Activated naive CD8-positive, alpha-beta T cell (primary cell): ENCODE measurements around the gene ZZZ3.
"Not testable (repeated sequence)": the region's sequence is repeated elsewhere in the genome, so short reads cannot be mapped to it uniquely, and the experiment has no call there.

Source experiments
- H3K27ac Mint-ChIP-seq: one replicate; pipeline ENCODE4 v1.8.0; 2021; ENCODE audit warnings: mixed read lengths
- H3K27me3 Mint-ChIP-seq: one replicate; pipeline ENCODE4 v1.8.0; 2021; ENCODE audit warnings: mixed read lengths
- H3K36me3 Mint-ChIP-seq: one replicate; pipeline ENCODE4 v1.8.0; 2021; ENCODE audit warnings: mixed read lengths
- H3K4me1 Mint-ChIP-seq: one replicate; pipeline ENCODE4 v1.8.0; 2021; ENCODE audit warnings: low read depth, mixed read lengths
- H3K4me3 Mint-ChIP-seq: one replicate; pipeline ENCODE4 v1.8.0; 2021; ENCODE audit warnings: mild to moderate bottlenecking, mixed read lengths
- H3K9me3 Mint-ChIP-seq: one replicate; pipeline ENCODE4 v1.8.0; 2021; ENCODE audit warnings: low read depth, mixed read lengths

Gene ZZZ3

GRCh38 chr1:77652268-77652667, 30.2 kb downstream of the ZZZ3 start:
- Mint-ChIP-seq H3K4me1 (peaks cover 36% of the 10 kb centered on the region), H3K36me3 (peaks cover 32% of the 10 kb centered on the region), H3K27ac (no peak overlapping the region), H3K4me3 (no peak overlapping the region), H3K27me3 (no peaks in the 10 kb centered on the region), H3K9me3 (peaks cover 13% of the 10 kb centered on the region)

DNA sequence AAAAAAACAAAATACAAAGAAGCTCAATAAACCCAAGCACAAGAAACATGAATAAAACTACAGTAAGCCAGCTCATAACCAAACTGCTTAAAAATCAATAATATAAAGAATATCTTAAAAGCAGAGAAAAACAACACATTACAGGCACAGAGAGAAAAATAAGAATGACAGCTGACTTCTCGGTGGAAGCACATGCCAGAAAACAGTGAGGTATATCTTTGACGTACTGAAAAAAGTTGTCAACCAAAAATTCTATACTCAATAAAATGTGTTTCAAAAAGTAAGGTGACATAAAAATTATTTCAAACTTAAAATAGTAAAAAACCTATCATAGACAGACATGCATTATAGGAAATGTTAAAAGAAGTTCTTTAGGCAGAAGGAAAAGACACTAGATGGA, 33.3 kb downstream of the ZZZ3 start:
- H3K36me3 Mint-ChIP-seq: peaks cover 39% of the 10 kb centered on the region

DNA sequence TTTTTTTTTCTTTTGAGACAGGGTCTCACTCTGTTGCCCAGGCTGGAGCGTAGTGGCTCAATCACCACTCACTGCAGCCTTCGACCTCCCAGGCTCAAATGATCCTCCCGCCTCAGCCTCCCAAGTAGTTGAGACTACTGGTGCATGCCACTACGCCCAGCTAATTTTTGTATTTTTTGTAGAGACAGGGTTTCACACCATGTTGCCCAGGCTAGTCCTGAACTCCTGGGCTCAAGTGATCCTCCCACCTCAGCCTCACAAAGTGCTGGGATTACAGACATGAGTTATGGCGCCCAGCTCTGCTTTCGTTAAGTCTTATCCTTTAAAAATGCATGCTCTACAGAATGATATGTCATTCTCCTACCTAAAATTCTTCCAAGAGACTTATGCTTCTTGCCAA, 36.2 kb downstream of the ZZZ3 start:
- Mint-ChIP-seq H3K36me3 (peaks cover 30% of the 10 kb centered on the region), H3K9me3 (peaks cover 10% of the 10 kb centered on the region), H3K4me1 (peaks cover 27% of the 10 kb centered on the region)
- not testable (repeated sequence) for H3K27ac Mint-ChIP-seq, H3K27me3 Mint-ChIP-seq, H3K4me3 Mint-ChIP-seq

More for the DNA sequence above, 33.3 kb downstream of the ZZZ3 start:
- Mint-ChIP-seq H3K9me3 (peaks cover 13% of the 10 kb centered on the region), H3K4me3 (no peak overlapping the region), H3K27ac (no peak overlapping the region), H3K4me1 (peaks cover 31% of the 10 kb centered on the region), H3K27me3 (no peaks in the 10 kb centered on the region)

GRCh38 chr1:77643456-77643855, 39.0 kb downstream of the ZZZ3 start:
- Mint-ChIP-seq H3K27me3 (no peaks in the 10 kb centered on the region), H3K36me3 (peaks cover 27% of the 10 kb centered on the region), H3K27ac (no peak overlapping the region), H3K9me3 (peaks cover 2% of the 10 kb centered on the region), H3K4me3 (no peak overlapping the region), H3K4me1 (peaks cover 32% of the 10 kb centered on the region)

DNA sequence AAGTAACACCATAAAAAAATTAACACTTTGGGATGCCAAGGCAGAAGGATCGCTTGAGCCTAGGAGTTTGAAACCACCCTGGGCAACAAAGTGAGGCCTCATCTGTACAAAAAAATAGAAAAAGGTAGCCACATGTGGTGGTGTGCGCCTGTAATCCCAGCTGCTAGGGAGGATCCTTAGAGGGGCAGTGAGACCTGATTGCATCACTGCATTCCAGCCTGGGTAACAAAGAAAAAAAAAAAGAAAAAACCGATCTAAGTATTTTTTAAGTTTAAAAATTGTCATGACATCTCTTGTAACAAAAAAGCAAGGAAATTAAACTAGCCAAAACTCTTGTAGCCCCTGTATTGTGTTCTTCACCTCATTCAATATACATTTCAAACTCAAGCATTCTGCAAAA, 39.5 kb downstream of the ZZZ3 start:
- Mint-ChIP-seq H3K4me1 (peaks cover 33% of the 10 kb centered on the region), H3K27ac (no peak overlapping the region), H3K36me3 (peaks cover 27% of the 10 kb centered on the region), H3K4me3 (no peak overlapping the region), H3K9me3 (no peaks in the 10 kb centered on the region), H3K27me3 (no peaks in the 10 kb centered on the region)

DNA sequence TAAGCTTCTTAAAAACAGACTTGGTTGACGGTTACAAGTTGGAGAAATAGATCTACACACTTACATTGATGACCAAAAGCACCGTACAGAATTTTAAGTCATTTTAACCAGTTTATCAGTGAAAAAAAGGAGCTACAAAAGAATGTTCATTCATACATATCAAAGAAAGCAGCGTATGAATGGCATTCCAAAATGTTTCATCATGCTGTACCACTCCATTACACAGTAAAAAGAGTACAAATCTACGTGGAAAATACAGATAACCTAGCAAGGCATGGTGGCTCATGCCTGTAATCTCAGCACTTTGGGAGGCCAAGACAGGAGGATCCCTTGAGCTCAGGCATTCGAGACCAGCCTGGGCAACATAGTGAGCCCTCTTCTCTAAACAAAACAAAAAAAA, 40.3 kb downstream of the ZZZ3 start:
- Mint-ChIP-seq H3K36me3 (peaks cover 27% of the 10 kb centered on the region), H3K4me3 (no peak overlapping the region), H3K9me3 (no peaks in the 10 kb centered on the region), H3K4me1 (peaks cover 33% of the 10 kb centered on the region), H3K27me3 (no peaks in the 10 kb centered on the region), H3K27ac (no peak overlapping the region)

- Mint-ChIP-seq H3K27ac (no peak overlapping the region), H3K9me3 (no peaks in the 10 kb centered on the region)
Observed at GRCh38 chr1:77639557-77640069, 42.8 kb downstream of the ZZZ3 start.

GRCh38 chr1:77639056-77639455, 43.4 kb downstream of the ZZZ3 start:
- Mint-ChIP-seq H3K27ac (no peak overlapping the region), H3K36me3 (peaks cover 17% of the 10 kb centered on the region), H3K4me3 (no peak overlapping the region), H3K4me1 (peaks cover 21% of the 10 kb centered on the region), H3K27me3 (no peaks in the 10 kb centered on the region), H3K9me3 (no peaks in the 10 kb centered on the region)

More at GRCh38 chr1:77639557-77640069, 42.8 kb downstream of the ZZZ3 start:
- H3K36me3 Mint-ChIP-seq: peaks cover 16% of the 10 kb centered on the region
- no peak overlapping the region for H3K4me3 Mint-ChIP-seq
- no peaks in the 10 kb centered on the region for H3K27me3 Mint-ChIP-seq
- peaks cover 23% of the 10 kb centered on the region for H3K4me1 Mint-ChIP-seq

GRCh38 chr1:77636864-77637263, 45.6 kb downstream of the ZZZ3 start:
- Mint-ChIP-seq H3K27ac (no peak overlapping the region), H3K9me3 (no peaks in the 10 kb centered on the region), H3K4me3 (no peak overlapping the region), H3K4me1 (peaks cover 20% of the 10 kb centered on the region), H3K36me3 (peaks cover 27% of the 10 kb centered on the region), H3K27me3 (no peaks in the 10 kb centered on the region)
